VCaP (cell line): ENCODE data around the gene PRR33.

ENCODE experiments used
- H3K27ac ChIP-seq: fragments of 450-650 bp; 2 replicates; pipeline ENCODE4 v1.5.1; 2017
- CTCF ChIP-seq: fragments of 450-650 bp; conservative IDR thresholded peaks from 2 replicates; pipeline ENCODE4 v1.5.1; 2017; ENCODE audit warnings: mild to moderate bottlenecking, moderate library complexity

PRR33 gene

GRCh38 chr11:1860108-1860507 is 31.6 kb downstream of the PRR33 start:
- TF ChIP-seq CTCF = no peak

GRCh38 chr11:1859004-1859403 is 32.7 kb downstream of the PRR33 start:
- TF ChIP-seq CTCF = no peak
- H3K27ac ChIP-seq = no peak overlapping the region

More at GRCh38 chr11:1860108-1860507, 31.6 kb downstream of the PRR33 start:
- H3K27ac ChIP-seq = no peak overlapping the region

GRCh38 chr11:1858576-1858975 is 33.1 kb downstream of the PRR33 start:
- TF ChIP-seq CTCF = no peak
- H3K27ac ChIP-seq = no peak overlapping the region

GRCh38 chr11:1858154-1858553 is 33.5 kb downstream of the PRR33 start:
- no peak overlapping the region for H3K27ac ChIP-seq
- TF ChIP-seq CTCF = no peak

- no peak for TF ChIP-seq CTCF
- H3K27ac ChIP-seq = no peak overlapping the region
These were observed 34.6 kb downstream of the PRR33 start for GRCh38 chr11:1857064-1857463.

GRCh38 chr11:1856306-1857005 is 35.2 kb downstream of the PRR33 start:
- no peak for TF ChIP-seq CTCF
- H3K27ac ChIP-seq = no peak overlapping the region

GRCh38 chr11:1855886-1856265 is 35.8 kb downstream of the PRR33 start:
- no peak for TF ChIP-seq CTCF
- H3K27ac ChIP-seq = no peak overlapping the region
